ENCODE results near the gene KLK14.

- TF ChIP-seq TAF1 (IDR thresholded peaks at IDR 0.05; ENCODE audit: borderline replicate concordance, low read depth, low read length): no peak
- no peak for TF ChIP-seq SREBF1 (IDR thresholded peaks at IDR 0.05; ENCODE audit: low read length)
- TF ChIP-seq LARP7 (IDR thresholded peaks at IDR 0.05): no peak
- no peak for TF ChIP-seq EED (IDR thresholded peaks at IDR 0.05; ENCODE audit: low read depth)
Observed at GRCh38 chr19:51059715-51060114, 23.0 kb downstream of the KLK14 start.
